Fibroblast of mammary gland (primary cell): Measurements from ENCODE around the gene TACC2.
"Not testable (repeated sequence)": the region's sequence is repeated elsewhere in the genome, so short reads cannot be mapped to it uniquely, and the experiment has no call there.

Experiments
- DNase-seq: peaks from one replicate; pipeline ENCODE4 v3.0.0-alpha.2; 2010; ENCODE audit warnings: low read depth
- H3K4me3 ChIP-seq: 2 replicates; pipeline ENCODE4 v1.5.1; 2011; ENCODE audit warnings: low read depth, mild to moderate bottlenecking, low read length, moderate library complexity; ENCODE audit not compliant: control insufficient read depth
- TF ChIP-seq, protein P1 (sequence below): conservative IDR thresholded peaks from 2 replicates; pipeline ENCODE4 v1.5.1; 2011; ENCODE audit warnings: low read depth, low read length, inconsistent platforms; ENCODE audit not compliant: control insufficient read depth, insufficient read depth

TACC2 gene

GRCh38 chr10:121984463-121984862 lies 4.5 kb upstream of the TACC2 start:
- H3K4me3 ChIP-seq: no peak overlapping the region
- TF ChIP-seq, protein P1, sequence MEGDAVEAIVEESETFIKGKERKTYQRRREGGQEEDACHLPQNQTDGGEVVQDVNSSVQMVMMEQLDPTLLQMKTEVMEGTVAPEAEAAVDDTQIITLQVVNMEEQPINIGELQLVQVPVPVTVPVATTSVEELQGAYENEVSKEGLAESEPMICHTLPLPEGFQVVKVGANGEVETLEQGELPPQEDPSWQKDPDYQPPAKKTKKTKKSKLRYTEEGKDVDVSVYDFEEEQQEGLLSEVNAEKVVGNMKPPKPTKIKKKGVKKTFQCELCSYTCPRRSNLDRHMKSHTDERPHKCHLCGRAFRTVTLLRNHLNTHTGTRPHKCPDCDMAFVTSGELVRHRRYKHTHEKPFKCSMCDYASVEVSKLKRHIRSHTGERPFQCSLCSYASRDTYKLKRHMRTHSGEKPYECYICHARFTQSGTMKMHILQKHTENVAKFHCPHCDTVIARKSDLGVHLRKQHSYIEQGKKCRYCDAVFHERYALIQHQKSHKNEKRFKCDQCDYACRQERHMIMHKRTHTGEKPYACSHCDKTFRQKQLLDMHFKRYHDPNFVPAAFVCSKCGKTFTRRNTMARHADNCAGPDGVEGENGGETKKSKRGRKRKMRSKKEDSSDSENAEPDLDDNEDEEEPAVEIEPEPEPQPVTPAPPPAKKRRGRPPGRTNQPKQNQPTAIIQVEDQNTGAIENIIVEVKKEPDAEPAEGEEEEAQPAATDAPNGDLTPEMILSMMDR: no peak

GRCh38 chr10:121990015-121990677 lies 1.2 kb downstream of the TACC2 start:
- DNase-seq: no peak
- TF ChIP-seq, protein P1: no peak
- H3K4me3 ChIP-seq: no peak overlapping the region

More at GRCh38 chr10:121984463-121984862, 4.5 kb upstream of the TACC2 start:
- no peak for DNase-seq

DNA sequence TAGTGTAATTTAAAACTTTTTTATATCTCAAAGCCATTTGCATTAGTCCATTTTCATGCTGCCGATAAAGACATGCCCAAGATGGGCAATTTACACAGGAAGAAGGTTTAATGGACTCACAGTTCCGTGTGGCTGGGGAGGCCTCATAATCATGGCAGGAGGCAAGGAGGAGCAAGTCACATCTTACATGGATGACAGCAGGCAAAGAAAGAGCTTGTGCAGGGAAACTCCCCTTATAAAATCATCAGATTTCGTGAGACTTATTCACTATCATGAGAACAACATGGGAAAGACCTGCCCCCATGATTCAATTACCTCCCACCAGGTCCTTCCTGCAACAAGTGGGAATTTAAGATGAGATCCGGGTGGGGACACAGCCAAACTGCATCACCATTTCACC lies 2.8 kb downstream of the TACC2 start:
- DNase-seq, H3K4me3 ChIP-seq: not testable (repeated sequence)

GRCh38 chr10:121994429-121994941 lies 5.5 kb downstream of the TACC2 start:
- no peak overlapping the region for H3K4me3 ChIP-seq
- TF ChIP-seq, protein P1: no peak
- no peak for DNase-seq

GRCh38 chr10:121998462-121998861 lies 9.5 kb downstream of the TACC2 start:
- TF ChIP-seq, protein P1: no peak
- no peak overlapping the region for H3K4me3 ChIP-seq
- no peak for DNase-seq

DNA sequence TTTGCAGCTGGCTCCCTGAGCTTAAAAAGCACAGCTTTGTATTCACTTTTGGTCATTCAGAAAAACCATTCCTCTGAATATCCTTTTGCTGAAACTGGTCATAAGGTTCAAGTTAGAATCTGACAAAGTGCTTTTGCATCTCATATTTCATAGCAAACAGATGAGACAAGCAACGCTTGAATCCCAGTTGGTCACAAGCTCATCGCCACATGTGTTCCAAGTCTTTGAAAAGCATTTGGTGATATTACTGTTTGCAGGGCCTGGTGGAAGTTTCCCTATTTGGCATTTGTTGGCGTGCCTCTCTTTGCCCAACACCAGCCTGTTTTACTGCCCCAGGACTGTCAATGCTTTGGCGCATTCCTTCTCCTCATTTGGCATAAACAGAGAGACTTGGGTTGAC lies 10.3 kb downstream of the TACC2 start:
- TF ChIP-seq, protein P1: no peak
- H3K4me3 ChIP-seq: no peak overlapping the region
- DNase-seq: peak; percentile 51

- TF ChIP-seq, protein P1: no peak
- DNase-seq: no peak
- no peak overlapping the region for H3K4me3 ChIP-seq
Observed at GRCh38 chr10:122001698-122002097, 12.7 kb downstream of the TACC2 start.
